GM23248 (cell line): Measurements from ENCODE around the gene CAMTA1. TPM values are rescaled to one million over a fixed set of nuclear protein-coding genes. Genes with fewer than 3 reads are reported as not detected.

Experiments used
- DNase-seq: peaks from one replicate; pipeline ENCODE4 v3.0.0-alpha.2; 2015
- H2AFZ ChIP-seq: fragments of 200-600 bp; sonication (generic); 2 replicates; pipeline ENCODE4 v1.6.1; 2016; ENCODE audit warnings: antibody characterized with exemption
- H3F3A ChIP-seq: fragments of 200-600 bp; sonication (generic); 2 replicates; pipeline ENCODE4 v1.6.1; 2016; ENCODE audit warnings: mild to moderate bottlenecking, antibody characterized with exemption, mixed run types; ENCODE audit not compliant: insufficient read depth
- H3K27ac ChIP-seq: fragments of 200-600 bp; sonication (generic); 2 replicates; pipeline ENCODE4 v1.5.1; 2016; ENCODE audit warnings: mild to moderate bottlenecking
- H3K27me3 ChIP-seq: fragments of 200-600 bp; sonication (generic); replicated peaks from 2 replicates; pipeline ENCODE4 v1.6.1; 2016; ENCODE audit warnings: mild to moderate bottlenecking; ENCODE audit not compliant: insufficient read depth
- H3K36me3 ChIP-seq: fragments of 200-600 bp; sonication (generic); 2 replicates; pipeline ENCODE4 v1.6.1; 2016; ENCODE audit warnings: low read depth, mild to moderate bottlenecking
- H3K4me1 ChIP-seq: fragments of 200-600 bp; sonication (generic); 2 replicates; pipeline ENCODE4 v1.6.1; 2016; ENCODE audit warnings: mild to moderate bottlenecking; ENCODE audit not compliant: insufficient read depth
- H3K4me2 ChIP-seq: fragments of 200-600 bp; sonication (generic); one replicate; pipeline ENCODE4 v1.6.1; 2016; ENCODE audit warnings: mild to moderate bottlenecking; ENCODE audit not compliant: unreplicated experiment
- H3K4me3 ChIP-seq: fragments of 200-600 bp; sonication (generic); 2 replicates; pipeline ENCODE4 v1.5.1; 2016; ENCODE audit warnings: mild to moderate bottlenecking
- H3K79me2 ChIP-seq: fragments of 200-600 bp; sonication (generic); 2 replicates; pipeline ENCODE4 v1.6.1; 2016; ENCODE audit warnings: mild to moderate bottlenecking; ENCODE audit not compliant: insufficient read depth
- H3K9ac ChIP-seq: fragments of 200-600 bp; sonication (generic); 2 replicates; pipeline ENCODE4 v1.6.1; 2016; ENCODE audit warnings: mild to moderate bottlenecking
- H3K9me2 ChIP-seq: fragments of 200-600 bp; sonication (generic); 2 replicates; pipeline ENCODE4 v1.6.1; 2016; ENCODE audit warnings: mixed run types, mild to moderate bottlenecking, moderate library complexity; ENCODE audit not compliant: insufficient read depth
- H3K9me3 ChIP-seq: fragments of 200-600 bp; sonication (generic); one replicate; pipeline ENCODE4 v1.6.1; 2017; ENCODE audit warnings: low read depth
- H4K20me1 ChIP-seq: fragments of 200-600 bp; sonication (generic); 2 replicates; pipeline ENCODE4 v1.6.0; 2016; ENCODE audit not compliant: insufficient read depth
- EZH2 ChIP-seq: fragments of 200-600 bp; sonication (generic); IDR thresholded peaks from 2 replicates; pipeline ENCODE4 v1.6.1; 2018; ENCODE audit warnings: antibody characterized with exemption, mild to moderate bottlenecking; ENCODE audit not compliant: insufficient read depth, poor library complexity, severe bottlenecking
- EZH2phosphoT487 ChIP-seq: fragments of 200-600 bp; sonication (generic); IDR thresholded peaks from 2 replicates; pipeline ENCODE4 v1.6.1; 2018; ENCODE audit warnings: antibody characterized with exemption, moderate library complexity, mild to moderate bottlenecking, low read depth; ENCODE audit not compliant: insufficient read depth
- WGBS, 2 experiments: methylation state at CpG; one replicate each; pipeline ENCODE4 v1.1.6; 2015 to 2017; ENCODE audit warnings: low lambda C conversion rate in 2 of 2, low coverage in 1 of 2; ENCODE audit errors: missing lambda C conversion rate in 2 of 2; 5-methylcytosine and 5-hydroxymethylcytosine counted together
- in situ Hi-C: fragments of 300-500 bp; cut with MboI; formaldehyde crosslinking; loops from 2 replicates; pipeline ENCODE4 v1.15.0; 2020
- polyA plus RNA-seq: library from polyadenylated mRNA; unstranded; fragments of >200 nt; fragmentation: Nextera tagmentation; extraction: Ambion mirVana; gene quantifications from 2 replicates; pipeline ENCODE4 v1.2.1, GENCODE V29; 2016
- total RNA-seq: library from RNA; depleted of rRNA; stranded (reverse); fragments of >200 nt; shearing (Covaris generic); gene quantifications from 2 replicates; pipeline ENCODE4 v1.2.3, GENCODE V29; 2014

CAMTA1 gene
- total and polyA plus RNA-seq, 2 experiments from 2014 or later = 50.1 to 165 TPM

GRCh38 chr1:6969106-6969505, 183.9 kb downstream of the CAMTA1 start:
- peak; percentile 36 for DNase-seq
- Histone ChIP-seq H3F3A (no peaks in the 10 kb centered on the region), H3K36me3 (no peaks in the 10 kb centered on the region), H3K79me2 (no peaks in the 10 kb centered on the region), H2AFZ (no peak overlapping the region), H3K4me2 (no peak overlapping the region), H3K9ac (no peak overlapping the region), H3K27me3 (peaks cover 9% of the 10 kb centered on the region), H3K4me1 (peaks cover 9% of the 10 kb centered on the region; the same call in 1 of the 2 replicates), H3K27ac (no peak overlapping the region), H4K20me1 (no peaks in the 10 kb centered on the region), H3K4me3 (no peak overlapping the region), H3K9me2 (no peaks in the 10 kb centered on the region), H3K9me3 (no peaks in the 10 kb centered on the region)
- TF ChIP-seq EZH2phosphoT487 (no peak), EZH2 (no peak)
- 74 to 76% methylated on average over 13 of the region's 13 CpGs for WGBS, 2 experiments
- in situ Hi-C loops = no loop called here

GRCh38 chr1:6969762-6970161, 184.5 kb downstream of the CAMTA1 start:
- Histone ChIP-seq H3K9me2 (no peaks in the 10 kb centered on the region), H2AFZ (no peak overlapping the region), H3K4me2 (no peak overlapping the region), H3K27me3 (peaks cover 9% of the 10 kb centered on the region), H3K36me3 (no peaks in the 10 kb centered on the region), H3K4me1 (peaks cover 9% of the 10 kb centered on the region; the same call in 1 of the 2 replicates), H3K27ac (no peak overlapping the region), H3K9me3 (no peaks in the 10 kb centered on the region), H3K79me2 (no peaks in the 10 kb centered on the region), H3K9ac (no peak overlapping the region), H3K4me3 (no peak overlapping the region), H3F3A (no peaks in the 10 kb centered on the region), H4K20me1 (no peaks in the 10 kb centered on the region)
- in situ Hi-C loops = no loop called here
- TF ChIP-seq EZH2phosphoT487 (no peak), EZH2 (no peak)
- WGBS, 2 experiments = 57 to 58% methylated on average over 2 of the region's 2 CpGs
- DNase-seq = no peak

- H3K9me2 ChIP-seq = no peaks in the 10 kb centered on the region
- in situ Hi-C loops = no loop called here
- peaks cover 6% of the 10 kb centered on the region for H3K27me3 ChIP-seq
- H3K79me2 ChIP-seq = no peaks in the 10 kb centered on the region
- H3K36me3 ChIP-seq = no peaks in the 10 kb centered on the region
- 89% methylated on average over 11 of the region's 11 CpGs for WGBS, 2 experiments
- no peaks in the 10 kb centered on the region for H3K9me3 ChIP-seq
- H4K20me1 ChIP-seq = no peaks in the 10 kb centered on the region
- no peaks in the 10 kb centered on the region for H3F3A ChIP-seq
- TF ChIP-seq EZH2 (no peak), EZH2phosphoT487 (no peak)
- no peak overlapping the region for H3K27ac ChIP-seq
- no peak overlapping the region for H2AFZ ChIP-seq
- no peak overlapping the region for H3K4me2 ChIP-seq
- H3K9ac ChIP-seq = no peak overlapping the region
- no peak for DNase-seq
- H3K4me3 ChIP-seq = no peak overlapping the region
- H3K4me1 ChIP-seq = peaks cover 9% of the 10 kb centered on the region; the same call in 1 of the 2 replicates
Observed at GRCh38 chr1:6970221-6970620, 185.0 kb downstream of the CAMTA1 start.

- Histone ChIP-seq H3K9ac (no peak overlapping the region), H3F3A (no peaks in the 10 kb centered on the region), H4K20me1 (no peaks in the 10 kb centered on the region), H2AFZ (no peak overlapping the region), H3K27me3 (no peaks in the 10 kb centered on the region; the same call in 1 of the 2 replicates), H3K4me2 (no peak overlapping the region), H3K27ac (no peak overlapping the region), H3K79me2 (no peaks in the 10 kb centered on the region), H3K36me3 (no peaks in the 10 kb centered on the region), H3K9me2 (no peaks in the 10 kb centered on the region), H3K4me1 (peaks cover 9% of the 10 kb centered on the region; the same call in 1 of the 2 replicates), H3K9me3 (no peaks in the 10 kb centered on the region), H3K4me3 (no peak overlapping the region)
- DNase-seq = peak; percentile 59
- no peak for TF ChIP-seq EZH2
- no peak for TF ChIP-seq EZH2phosphoT487
- in situ Hi-C loops = no loop called here
- WGBS, 2 experiments = 19 to 24% methylated on average over 9 of the region's 9 CpGs
Observed at GRCh38 chr1:6971048-6971447, 185.8 kb downstream of the CAMTA1 start.

GRCh38 chr1:6971699-6972098, 186.4 kb downstream of the CAMTA1 start:
- peaks cover 9% of the 10 kb centered on the region; the same call in 1 of the 2 replicates for H3K4me1 ChIP-seq
- no peaks in the 10 kb centered on the region for H3K9me3 ChIP-seq
- H3F3A ChIP-seq = no peaks in the 10 kb centered on the region
- WGBS, 2 experiments = 88 to 92% methylated on average over 11 of the region's 11 CpGs
- in situ Hi-C loops = no loop called here
- no peak overlapping the region for H3K4me3 ChIP-seq
- TF ChIP-seq EZH2phosphoT487 (no peak), EZH2 (no peak)
- no peaks in the 10 kb centered on the region for H3K36me3 ChIP-seq
- no peaks in the 10 kb centered on the region for H3K79me2 ChIP-seq
- no peak overlapping the region for H3K4me2 ChIP-seq
- no peaks in the 10 kb centered on the region for H4K20me1 ChIP-seq
- no peak overlapping the region for H3K27ac ChIP-seq
- no peak overlapping the region for H3K9ac ChIP-seq
- H3K27me3 ChIP-seq = no peaks in the 10 kb centered on the region; the same call in 1 of the 2 replicates
- H2AFZ ChIP-seq = no peak overlapping the region
- no peak for DNase-seq
- H3K9me2 ChIP-seq = no peaks in the 10 kb centered on the region
